Activated CD4-positive, alpha-beta T cell treated with anti-CD3 and anti-CD28 coated beads for 48 hours (primary cell): ENCODE results near the gene ANXA10.
"Not testable (repeated sequence)": the region's sequence is repeated elsewhere in the genome, so short reads cannot be mapped to it uniquely, and the experiment has no call there.

ENCODE experiments used
- DNase-seq: peaks from one replicate; pipeline ENCODE4 v3.0.0-alpha.2; 2020

ANXA10 gene

GRCh38 chr4:168092176-168092712 lies at the start of gene ANXA10:
TSS of gene ANXA10 (plus strand) at chr4:168092537. CDS start at chr4:168092701, 164 bp downstream.
- DNase-seq = no peak

- DNase-seq = no peak
These were observed 47.0 kb upstream of the ANXA10 start for GRCh38 chr4:168045354-168045753.

DNA sequence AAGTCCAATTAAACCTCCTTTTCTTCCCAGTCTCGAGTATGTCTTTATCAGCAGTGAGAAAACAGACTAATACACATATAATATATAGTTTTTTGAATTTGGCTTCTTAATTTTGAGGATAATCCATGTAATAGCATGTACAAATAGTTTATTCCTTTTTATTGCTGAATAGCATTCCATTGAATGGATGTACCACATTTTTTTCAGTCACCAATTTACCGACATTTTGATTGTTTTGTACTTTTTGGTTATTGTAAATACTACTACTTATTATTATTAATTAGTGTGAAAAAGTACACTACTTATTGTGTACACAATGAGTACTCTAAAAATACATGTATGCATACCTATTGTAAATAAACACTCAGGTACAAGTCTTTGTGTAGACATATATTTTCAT lies 42.3 kb upstream of the ANXA10 start:
- no peak for DNase-seq

GRCh38 chr4:168051526-168051925 lies 40.8 kb upstream of the ANXA10 start:
- no peak for DNase-seq

DNA sequence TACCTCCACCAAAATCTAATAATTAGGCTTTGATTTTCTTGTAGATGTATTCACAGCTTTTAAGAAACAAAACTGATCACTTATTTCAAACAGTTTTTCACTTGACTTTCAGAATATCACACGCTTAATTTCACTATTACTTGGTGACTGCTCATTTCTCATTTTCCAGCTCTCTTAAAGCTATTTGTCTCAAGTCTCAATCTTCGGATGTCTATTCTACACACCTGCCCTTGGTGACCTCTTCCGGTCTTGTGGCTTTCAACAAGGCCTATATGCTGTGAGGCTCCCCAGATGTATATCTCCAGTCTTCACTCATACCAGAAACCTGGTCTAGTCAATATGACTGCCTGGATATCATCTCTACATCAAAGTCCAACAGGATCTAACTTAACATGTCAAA lies 34.9 kb upstream of the ANXA10 start:
- no peak for DNase-seq

DNA sequence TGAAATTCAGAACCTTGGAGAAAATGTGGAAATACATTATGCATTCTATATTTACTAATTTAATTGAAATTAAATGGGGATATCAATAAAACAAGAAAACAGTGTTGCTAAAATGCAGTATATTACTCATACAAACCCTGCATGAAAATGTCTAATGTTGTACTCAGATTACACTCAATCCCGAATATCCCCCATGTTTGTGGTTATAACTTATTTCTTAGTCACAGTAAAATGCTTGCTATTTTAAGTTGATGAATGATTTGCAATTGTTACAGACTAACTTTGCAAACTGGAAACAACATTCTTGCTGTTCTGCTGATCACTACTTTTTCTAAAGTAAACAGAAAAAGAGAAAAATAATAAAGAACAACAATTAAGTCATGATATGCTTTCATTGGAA lies 33.1 kb upstream of the ANXA10 start:
- DNase-seq = no peak

DNA sequence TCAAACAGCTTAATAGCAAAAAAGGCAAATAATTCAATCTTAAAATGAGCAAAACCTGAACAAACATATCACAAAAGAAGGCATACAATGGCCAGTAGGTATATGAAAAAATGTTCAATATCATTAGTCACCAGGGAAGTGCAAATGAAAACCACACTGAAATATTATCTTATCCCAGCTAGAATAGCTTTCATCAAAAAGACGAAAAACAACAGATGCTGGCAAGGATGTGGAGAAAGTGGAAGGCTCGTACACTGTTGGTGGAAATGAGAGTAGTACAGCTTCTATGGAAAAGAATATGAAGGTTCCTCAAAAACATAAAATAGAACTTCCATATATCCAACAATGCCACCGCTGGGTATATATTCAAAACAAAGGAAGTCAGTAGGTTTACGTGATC lies 29.3 kb upstream of the ANXA10 start:
- no peak for DNase-seq

DNA sequence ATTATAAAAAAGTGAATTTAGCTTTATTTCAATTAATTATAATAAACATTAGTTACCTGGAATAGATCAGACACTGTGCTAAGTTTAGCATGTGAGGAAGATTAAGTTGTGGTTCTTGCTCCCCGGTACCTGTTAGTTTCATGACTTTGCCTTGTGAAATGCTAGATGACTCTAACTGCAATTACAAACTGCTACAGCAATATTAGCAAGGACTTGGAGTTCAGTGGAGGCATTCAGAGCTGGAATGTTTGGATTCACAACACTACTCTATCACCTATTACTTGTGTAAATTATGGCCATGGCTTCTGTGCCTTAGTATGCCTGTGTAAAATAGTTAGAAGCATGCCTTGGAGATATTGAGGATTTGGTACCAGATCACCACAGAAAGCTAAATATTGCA lies 21.4 kb upstream of the ANXA10 start:
- no peak for DNase-seq

GRCh38 chr4:168071304-168071703 lies 21.0 kb upstream of the ANXA10 start:
- no peak for DNase-seq

- no peak for DNase-seq
These were observed 17.5 kb upstream of the ANXA10 start for GRCh38 chr4:168074861-168075260.

DNA sequence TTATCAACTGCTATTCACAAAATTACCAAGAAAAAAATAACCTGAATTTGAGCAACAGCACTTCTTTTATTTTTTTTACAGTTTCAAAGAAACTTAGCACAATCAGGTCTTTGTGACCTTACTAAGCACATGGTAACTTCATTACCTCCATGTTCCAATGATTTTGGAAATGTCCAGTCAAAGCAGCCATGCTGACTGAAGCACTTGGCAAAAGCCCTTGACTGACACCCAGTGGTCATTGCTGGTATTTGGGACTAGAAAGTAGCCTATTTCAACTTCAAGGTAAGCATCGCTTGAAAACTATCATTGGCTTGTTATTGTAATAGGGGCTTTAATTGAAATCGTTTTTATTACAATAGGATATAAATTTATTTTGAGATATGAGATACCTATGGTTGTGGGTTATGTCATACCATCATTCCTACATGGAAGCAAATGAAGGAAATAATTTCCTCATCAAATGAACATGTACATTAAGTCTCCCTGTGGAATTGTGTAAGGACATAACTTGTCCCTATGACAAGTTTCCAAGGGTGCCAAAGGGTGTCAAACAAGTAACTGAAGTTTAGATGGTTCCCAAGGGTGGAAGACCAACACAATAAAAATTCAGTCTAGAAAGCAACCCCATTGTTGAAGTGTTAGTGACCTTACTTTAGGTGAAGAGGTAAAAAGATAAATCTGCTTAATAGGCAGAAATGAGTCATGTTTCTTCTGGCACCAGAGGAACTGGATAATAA lies 15.2 kb upstream of the ANXA10 start:
- DNase-seq = peak; percentile 68

GRCh38 chr4:168077726-168078239 lies 14.6 kb upstream of the ANXA10 start:
- DNase-seq = no peak

DNA sequence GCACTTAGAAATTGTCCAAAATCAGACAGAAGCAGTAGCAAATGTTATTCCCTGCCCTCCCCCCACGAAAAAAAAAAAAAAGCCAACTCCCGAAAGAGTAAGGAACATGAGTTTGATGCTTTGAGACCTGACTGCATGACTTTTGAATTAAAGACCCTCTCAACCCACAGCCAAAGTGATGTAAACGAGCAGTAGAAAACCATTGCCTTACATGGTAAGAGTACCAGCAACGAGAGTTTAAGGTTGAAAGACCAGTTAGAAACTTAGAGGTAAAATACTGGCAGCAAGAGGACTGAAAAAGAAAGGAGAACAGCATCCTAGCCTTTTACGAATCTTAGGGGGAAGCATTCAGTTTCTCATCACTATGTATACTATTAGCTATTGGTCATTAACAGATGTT lies 10.0 kb upstream of the ANXA10 start:
- DNase-seq = no peak

DNA sequence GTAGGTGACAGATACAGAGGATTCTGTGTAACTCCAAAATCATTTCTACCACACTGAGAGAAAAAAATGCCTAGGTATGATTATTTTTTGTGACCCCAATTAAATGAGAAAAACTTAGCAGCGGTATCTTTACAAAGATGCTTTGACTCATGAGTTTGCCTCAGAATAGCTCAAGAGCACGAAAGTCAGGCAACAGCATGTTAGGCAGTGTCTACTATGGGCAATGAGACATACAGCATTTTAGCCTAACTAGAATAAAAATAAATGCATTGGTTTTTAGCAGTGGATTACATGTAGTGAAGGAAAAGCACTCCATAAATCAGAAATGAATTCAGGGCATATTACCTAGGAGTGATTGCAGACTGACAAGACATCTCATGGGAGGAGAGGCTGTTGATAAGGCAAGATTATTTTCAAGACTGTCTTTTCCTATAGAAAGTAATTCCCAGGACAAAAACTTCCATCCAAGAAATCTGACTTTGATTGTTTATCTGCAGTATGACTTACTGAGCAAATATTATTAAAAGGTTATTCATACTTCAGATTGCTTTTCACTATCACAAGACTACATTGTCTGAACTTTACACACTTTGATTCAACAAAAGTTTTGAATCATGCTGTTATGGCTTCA lies 3.6 kb downstream of the ANXA10 start:
- DNase-seq = no peak

DNA sequence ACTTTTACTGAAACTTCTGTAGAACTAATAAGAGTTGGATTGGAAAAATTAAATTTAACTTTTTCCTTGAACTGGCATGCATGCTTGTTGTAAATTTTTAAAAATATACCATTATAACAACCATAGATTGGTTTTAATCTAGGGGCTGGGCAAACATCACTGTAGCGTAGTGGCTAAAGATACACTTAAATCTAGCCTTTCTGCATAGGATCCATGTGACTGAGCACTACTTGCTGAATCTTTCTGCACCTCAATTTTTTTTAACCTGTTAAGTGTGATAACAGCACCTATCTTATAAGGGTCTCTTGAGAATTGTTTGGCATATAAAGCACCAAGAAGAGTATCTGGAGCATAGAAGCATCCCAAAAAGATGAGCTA lies 4.1 kb downstream of the ANXA10 start:
- DNase-seq = no peak

DNA sequence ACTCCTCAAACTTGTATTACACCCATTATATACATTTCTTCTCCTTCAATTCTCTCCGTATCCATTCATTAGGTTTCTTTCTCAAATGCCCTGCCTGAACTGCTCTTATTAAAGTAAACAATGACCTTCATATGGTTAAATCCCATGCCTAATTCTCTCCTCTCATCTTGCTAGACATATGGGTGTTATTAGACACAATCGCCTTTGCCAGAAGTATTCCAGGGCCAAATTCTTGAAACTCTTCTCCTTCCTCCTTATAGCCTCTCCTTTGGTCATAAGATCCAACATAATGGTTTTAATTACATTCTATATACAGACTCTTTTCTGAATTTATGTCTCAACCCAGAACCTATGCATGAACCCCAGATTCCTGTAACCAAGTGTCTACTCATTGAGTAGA lies 4.8 kb downstream of the ANXA10 start:
- no peak for DNase-seq

DNA sequence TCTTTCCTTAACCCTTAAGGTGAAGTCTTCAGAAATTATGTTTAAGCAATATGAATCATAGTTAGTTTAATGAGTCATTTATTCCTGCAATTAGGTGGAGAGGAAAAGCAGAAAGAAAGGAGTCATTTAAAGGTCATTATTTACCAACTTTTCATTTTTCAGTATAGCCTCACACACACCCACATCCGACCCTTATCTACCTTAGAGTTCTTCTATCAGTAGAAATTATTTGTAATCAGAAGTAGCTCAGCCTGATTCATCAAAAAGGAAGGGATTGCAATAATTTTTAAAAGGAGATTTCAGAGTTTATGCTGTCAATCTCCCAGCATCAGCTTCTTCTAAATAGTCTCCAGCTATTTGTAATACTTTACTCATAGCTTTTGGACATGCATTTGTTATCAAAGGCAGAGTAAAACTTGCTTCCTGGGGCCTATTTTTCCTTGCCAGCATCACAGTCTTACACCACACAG lies 5.9 kb downstream of the ANXA10 start:
- no peak for DNase-seq

- DNase-seq = no peak
These were observed 6.9 kb downstream of the ANXA10 start for GRCh38 chr4:168099195-168099594.

- no peak for DNase-seq
These were observed 8.7 kb downstream of the ANXA10 start for GRCh38 chr4:168101026-168101425.

- no peak for DNase-seq
These were observed 10.1 kb downstream of the ANXA10 start for GRCh38 chr4:168102403-168102802.

DNA sequence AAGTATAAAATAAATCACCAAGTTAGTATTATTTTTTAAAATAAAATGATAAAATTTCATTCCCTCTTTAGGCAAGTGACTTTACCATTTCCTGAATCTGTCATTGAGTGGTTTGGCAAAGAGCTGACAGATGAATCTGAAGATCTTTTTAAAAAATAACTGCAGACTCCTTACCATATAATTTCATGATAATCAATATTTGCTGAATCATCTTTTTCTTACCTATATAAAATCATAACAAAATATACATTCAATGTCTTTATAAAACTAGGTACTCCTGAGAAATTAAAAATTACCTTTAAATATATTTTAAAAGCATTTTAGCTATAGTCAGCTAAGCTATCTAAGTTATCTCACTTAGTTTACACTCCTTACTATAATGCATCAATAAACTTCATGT lies 17.2 kb downstream of the ANXA10 start:
- DNase-seq = no peak

DNA sequence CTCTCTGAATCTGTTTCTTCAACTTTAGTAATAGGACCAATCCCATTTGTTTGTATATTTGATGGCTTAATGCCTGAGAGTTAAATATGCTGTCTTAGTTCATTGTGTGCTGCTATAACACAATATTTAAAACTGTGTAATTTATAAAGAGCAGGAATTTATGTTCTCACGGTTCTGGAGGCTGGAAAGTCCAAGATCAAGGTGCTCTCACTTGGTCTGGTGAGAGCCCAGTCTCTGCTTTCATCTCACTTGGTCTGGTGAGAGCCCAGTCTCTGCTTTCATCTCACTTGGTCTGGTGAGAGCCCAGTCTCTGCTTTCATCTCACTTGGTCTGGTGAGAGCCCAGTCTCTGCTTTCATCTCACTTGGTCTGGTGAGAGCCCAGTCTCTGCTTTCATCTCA lies 20.7 kb downstream of the ANXA10 start:
- not testable (repeated sequence) for DNase-seq

DNA sequence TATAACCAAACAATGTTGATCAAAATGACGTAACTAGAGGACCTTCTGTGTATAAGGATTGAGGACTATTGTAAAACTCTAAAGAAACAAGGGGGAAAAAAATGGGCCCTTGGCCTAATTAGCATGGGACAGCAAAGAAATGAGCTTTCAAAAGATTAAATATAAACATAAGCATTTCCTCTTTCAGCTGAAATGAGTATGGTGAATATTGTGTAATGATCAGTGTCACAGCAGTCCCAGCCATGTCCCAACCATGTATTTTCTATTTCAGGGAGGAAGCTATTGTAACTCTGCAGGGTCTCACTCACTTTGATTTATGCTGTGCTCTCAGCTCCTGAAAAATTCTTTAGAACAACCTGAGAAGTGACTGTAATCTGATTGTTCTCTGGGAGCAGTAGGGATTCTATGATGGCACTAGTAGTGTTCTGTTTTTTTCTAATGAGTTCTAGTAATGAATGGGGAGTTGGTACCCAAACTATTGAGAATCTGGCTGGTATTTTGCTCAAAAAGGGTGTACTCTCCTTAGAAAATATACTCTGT lies 25.8 kb downstream of the ANXA10 start:
- no peak for DNase-seq

DNA sequence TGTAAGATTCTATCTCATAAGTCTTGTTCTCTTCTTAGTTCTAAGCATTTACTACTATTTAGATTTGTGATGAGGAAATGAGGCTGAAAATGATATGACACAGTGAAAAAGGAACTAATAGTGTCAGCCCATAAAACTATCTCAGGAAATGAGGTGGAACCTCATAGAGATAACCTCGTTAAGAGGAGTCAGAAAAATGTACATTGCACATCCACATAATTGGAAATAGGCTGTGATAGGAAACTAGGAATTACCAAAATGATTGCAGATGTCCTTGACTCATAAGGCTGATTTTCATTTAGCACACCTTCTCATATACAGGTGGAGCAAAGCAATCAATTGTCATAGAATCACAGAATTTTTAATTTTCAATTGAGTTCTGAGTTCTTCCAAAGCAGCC lies 26.8 kb downstream of the ANXA10 start:
- DNase-seq = no peak
